ENCODE results near the gene SMURF2.

Gene SMURF2

GRCh38 chr17:64532409-64532808 lies 129.7 kb downstream of the SMURF2 start:
- no peak overlapping the region for H3K27ac ChIP-seq
- TF ChIP-seq ZFX (IDR thresholded peaks at IDR 0.05): no peak
- TF ChIP-seq, protein P1, sequence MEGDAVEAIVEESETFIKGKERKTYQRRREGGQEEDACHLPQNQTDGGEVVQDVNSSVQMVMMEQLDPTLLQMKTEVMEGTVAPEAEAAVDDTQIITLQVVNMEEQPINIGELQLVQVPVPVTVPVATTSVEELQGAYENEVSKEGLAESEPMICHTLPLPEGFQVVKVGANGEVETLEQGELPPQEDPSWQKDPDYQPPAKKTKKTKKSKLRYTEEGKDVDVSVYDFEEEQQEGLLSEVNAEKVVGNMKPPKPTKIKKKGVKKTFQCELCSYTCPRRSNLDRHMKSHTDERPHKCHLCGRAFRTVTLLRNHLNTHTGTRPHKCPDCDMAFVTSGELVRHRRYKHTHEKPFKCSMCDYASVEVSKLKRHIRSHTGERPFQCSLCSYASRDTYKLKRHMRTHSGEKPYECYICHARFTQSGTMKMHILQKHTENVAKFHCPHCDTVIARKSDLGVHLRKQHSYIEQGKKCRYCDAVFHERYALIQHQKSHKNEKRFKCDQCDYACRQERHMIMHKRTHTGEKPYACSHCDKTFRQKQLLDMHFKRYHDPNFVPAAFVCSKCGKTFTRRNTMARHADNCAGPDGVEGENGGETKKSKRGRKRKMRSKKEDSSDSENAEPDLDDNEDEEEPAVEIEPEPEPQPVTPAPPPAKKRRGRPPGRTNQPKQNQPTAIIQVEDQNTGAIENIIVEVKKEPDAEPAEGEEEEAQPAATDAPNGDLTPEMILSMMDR (conservative IDR thresholded peaks at IDR 0.05): no peak

DNA sequence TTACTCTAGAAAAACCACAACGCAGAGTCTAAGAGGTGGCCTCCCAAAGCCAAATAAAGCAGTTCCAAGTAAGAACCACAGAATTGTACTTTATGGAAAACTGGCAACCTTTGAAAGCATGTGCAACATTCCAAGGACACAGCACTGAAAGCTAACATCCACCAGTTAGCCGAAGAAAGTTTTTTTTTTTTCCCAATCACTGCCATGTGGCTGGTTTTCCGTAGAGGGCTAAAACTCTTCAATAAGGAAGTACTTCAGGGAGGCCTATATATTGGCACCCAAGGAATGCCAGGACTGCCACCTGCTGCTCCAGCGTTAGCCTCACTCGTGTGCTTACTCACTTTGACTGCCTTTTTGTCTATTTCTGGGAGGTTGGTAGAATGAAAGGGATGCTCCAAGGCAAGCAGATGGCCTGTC lies 130.1 kb downstream of the SMURF2 start:
- H3K27ac ChIP-seq: no peak overlapping the region
- TF ChIP-seq ZFX (IDR thresholded peaks at IDR 0.05): no peak
- TF ChIP-seq, protein P1 (conservative IDR thresholded peaks at IDR 0.05): no peak

DNA sequence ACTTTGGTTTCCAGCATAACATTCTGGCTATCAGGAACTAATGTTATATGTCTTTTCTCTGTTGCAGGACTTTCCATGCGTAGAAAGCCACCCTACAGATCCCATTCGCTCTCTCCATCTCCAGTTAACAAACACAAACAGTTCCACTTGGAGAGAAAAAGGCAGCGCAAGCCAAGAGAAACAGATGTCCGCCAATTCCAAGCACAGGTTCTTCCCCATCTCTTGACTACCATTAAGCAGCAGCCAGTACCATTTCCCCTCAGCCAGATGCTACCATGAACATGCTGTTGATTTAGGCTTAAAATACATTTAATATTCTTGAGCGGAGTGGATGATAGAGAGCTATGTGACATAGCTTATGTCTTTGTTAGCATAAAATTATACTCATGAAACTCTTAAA lies 132.9 kb downstream of the SMURF2 start:
- H3K27ac ChIP-seq: no peak overlapping the region
- TF ChIP-seq, protein P1 (conservative IDR thresholded peaks at IDR 0.05): no peak
- no peak for TF ChIP-seq ZFX (IDR thresholded peaks at IDR 0.05)

DNA sequence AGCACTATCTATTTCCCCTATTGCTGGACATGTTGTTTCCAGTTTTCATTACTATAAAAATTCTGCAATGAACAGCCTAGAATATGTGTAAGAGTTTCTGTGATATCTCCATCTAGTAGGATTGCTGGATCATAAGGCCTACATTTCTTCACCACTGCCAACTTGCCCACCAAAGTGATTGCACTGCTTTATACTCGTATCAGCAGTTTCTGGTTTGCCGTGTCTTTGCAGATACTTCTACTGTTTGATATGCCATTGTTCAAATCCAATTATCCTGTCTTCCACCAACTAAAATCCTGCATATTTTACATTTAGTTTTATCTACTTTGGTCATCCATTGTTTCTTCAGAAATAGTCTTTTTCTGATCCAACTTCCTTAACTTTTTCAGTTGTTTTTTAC lies 134.2 kb downstream of the SMURF2 start:
- TF ChIP-seq ZFX (IDR thresholded peaks at IDR 0.05): no peak
- TF ChIP-seq, protein P1 (conservative IDR thresholded peaks at IDR 0.05): no peak
- no peak overlapping the region for H3K27ac ChIP-seq

- TF ChIP-seq ZFX (IDR thresholded peaks at IDR 0.05): no peak
- TF ChIP-seq, protein P1 (conservative IDR thresholded peaks at IDR 0.05): no peak
Measured at GRCh38 chr17:64520359-64520758, 141.7 kb downstream of the SMURF2 start.

DNA sequence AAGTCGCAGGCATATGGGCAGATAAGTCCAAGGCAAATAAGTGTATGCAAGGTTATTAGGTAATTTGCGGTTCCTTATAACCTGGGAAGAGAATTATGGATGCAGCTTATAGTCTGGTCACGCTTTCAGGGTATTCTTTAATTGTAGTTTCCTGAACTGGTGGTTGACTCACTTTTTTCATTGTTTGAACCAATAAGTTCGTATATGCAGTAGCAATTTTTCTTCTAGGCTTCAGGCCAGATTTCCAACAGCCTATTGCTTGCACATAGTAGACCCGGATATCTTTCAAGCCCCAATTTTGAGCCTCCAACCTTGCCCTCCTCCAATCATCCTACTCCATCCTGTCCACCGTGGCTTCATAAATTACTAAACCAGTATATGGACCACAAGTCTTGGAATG lies 142.5 kb downstream of the SMURF2 start:
- H3K27ac ChIP-seq: no peak overlapping the region

More at GRCh38 chr17:64520359-64520758, 141.7 kb downstream of the SMURF2 start:
- no peak overlapping the region for H3K27ac ChIP-seq

GRCh38 chr17:64515829-64516228 lies 146.3 kb downstream of the SMURF2 start:
- no peak overlapping the region for H3K27ac ChIP-seq
- no peak for TF ChIP-seq ZFX (IDR thresholded peaks at IDR 0.05)
- TF ChIP-seq, protein P1 (conservative IDR thresholded peaks at IDR 0.05): no peak

More for the DNA sequence above, 142.5 kb downstream of the SMURF2 start:
- TF ChIP-seq ZFX (IDR thresholded peaks at IDR 0.05): no peak
- TF ChIP-seq, protein P1 (conservative IDR thresholded peaks at IDR 0.05): no peak

All from C4-2B (cell line).